ENCODE results near the gene ANKRD50. TPM values are rescaled to one million over a fixed set of nuclear protein-coding genes. Genes with fewer than 3 reads are reported as not detected.

ANKRD50 gene
- total and polyA plus RNA-seq, 9 of the 15 experiments (the other 6 are each of a cell fraction or from before 2014, with no cell fraction given) = 2.0 to 8.0 (median 6.2) TPM

DNA sequence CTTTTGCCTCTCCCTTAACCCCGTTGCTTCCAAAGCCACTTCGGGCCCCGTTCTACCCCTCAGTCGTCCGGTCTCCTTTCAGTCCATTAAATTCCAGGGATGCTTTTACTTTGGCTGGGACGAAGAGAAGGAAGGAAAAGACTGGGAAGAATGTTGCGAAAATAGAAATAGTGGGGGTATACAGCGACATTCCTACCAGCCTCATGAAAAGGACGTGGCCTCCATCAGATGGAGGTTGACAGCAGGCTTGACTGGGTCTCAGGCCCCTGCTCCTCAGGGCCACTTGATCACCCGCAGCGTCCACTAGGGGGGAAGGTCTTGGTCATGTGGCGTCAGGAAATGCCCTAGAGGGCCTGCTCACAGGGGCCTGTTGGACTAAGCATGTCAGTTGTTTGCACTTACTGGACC is 657 bp upstream of the ANKRD50 start (continued):
- TF ChIP-seq, protein P1, sequence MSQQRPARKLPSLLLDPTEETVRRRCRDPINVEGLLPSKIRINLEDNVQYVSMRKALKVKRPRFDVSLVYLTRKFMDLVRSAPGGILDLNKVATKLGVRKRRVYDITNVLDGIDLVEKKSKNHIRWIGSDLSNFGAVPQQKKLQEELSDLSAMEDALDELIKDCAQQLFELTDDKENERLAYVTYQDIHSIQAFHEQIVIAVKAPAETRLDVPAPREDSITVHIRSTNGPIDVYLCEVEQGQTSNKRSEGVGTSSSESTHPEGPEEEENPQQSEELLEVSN (IDR thresholded peaks at IDR 0.05; ENCODE audit: borderline replicate concordance in 1 of 2, extremely low read depth in 1 of 2, insufficient read depth in 1 of 2, insufficient read length in 1 of 2, low read depth in 1 of 2, low read length in 1 of 2, poor library complexity in 1 of 2, severe bottlenecking in 1 of 2) = peak; percentile 74 to 89
- TF ChIP-seq, protein P2, sequence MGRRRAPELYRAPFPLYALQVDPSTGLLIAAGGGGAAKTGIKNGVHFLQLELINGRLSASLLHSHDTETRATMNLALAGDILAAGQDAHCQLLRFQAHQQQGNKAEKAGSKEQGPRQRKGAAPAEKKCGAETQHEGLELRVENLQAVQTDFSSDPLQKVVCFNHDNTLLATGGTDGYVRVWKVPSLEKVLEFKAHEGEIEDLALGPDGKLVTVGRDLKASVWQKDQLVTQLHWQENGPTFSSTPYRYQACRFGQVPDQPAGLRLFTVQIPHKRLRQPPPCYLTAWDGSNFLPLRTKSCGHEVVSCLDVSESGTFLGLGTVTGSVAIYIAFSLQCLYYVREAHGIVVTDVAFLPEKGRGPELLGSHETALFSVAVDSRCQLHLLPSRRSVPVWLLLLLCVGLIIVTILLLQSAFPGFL (CRISPR knock-in tag; IDR thresholded peaks at IDR 0.05) = 0 out of 2 replicates have a peak, but pooled peaks have one; percentile 77
- TF ChIP-seq ATF7 (IDR thresholded peaks at IDR 0.05) (0 out of 2 replicates have a peak, but pooled peaks have one; percentile 32), TEAD1 (CRISPR knock-in tag; IDR thresholded peaks at IDR 0.05) (peak; percentile 33 to 89; a peak in 2 of 4 replicates), NUFIP1 (IDR thresholded peaks at IDR 0.05; ENCODE audit: partially characterized antibody) (no peak), RAD51 (IDR thresholded peaks at IDR 0.05; ENCODE audit: borderline replicate concordance, low read depth) (peak; percentile 73), ETV5 (CRISPR knock-in tag; IDR thresholded peaks at IDR 0.05; ENCODE audit: low read depth) (no peak), CC2D1A (IDR thresholded peaks at IDR 0.05) (no peak), ZFX (CRISPR knock-in tag; IDR thresholded peaks at IDR 0.05) (peak; percentile 93), BMI1 (IDR thresholded peaks at IDR 0.05; ENCODE audit: low read length) (no peak), ZBTB1 (CRISPR knock-in tag; IDR thresholded peaks at IDR 0.05; ENCODE audit: borderline replicate concordance, low read depth) (0 out of 2 replicates have a peak, but pooled peaks have one; percentile 42), SMAD2 (IDR thresholded peaks at IDR 0.05; ENCODE audit: low read depth, low read length) (no peak), ELF4 (CRISPR knock-in tag; IDR thresholded peaks at IDR 0.05) (no peak), SMARCE1 (IDR thresholded peaks at IDR 0.05) (0 out of 2 replicates have a peak, but pooled peaks have one; percentile 47)
- TF ChIP-seq, protein P3, sequence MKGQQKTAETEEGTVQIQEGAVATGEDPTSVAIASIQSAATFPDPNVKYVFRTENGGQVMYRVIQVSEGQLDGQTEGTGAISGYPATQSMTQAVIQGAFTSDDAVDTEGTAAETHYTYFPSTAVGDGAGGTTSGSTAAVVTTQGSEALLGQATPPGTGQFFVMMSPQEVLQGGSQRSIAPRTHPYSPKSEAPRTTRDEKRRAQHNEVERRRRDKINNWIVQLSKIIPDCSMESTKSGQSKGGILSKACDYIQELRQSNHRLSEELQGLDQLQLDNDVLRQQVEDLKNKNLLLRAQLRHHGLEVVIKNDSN (CRISPR knock-in tag; IDR thresholded peaks at IDR 0.05) = peak; percentile 88
- TF ChIP-seq, protein P4, sequence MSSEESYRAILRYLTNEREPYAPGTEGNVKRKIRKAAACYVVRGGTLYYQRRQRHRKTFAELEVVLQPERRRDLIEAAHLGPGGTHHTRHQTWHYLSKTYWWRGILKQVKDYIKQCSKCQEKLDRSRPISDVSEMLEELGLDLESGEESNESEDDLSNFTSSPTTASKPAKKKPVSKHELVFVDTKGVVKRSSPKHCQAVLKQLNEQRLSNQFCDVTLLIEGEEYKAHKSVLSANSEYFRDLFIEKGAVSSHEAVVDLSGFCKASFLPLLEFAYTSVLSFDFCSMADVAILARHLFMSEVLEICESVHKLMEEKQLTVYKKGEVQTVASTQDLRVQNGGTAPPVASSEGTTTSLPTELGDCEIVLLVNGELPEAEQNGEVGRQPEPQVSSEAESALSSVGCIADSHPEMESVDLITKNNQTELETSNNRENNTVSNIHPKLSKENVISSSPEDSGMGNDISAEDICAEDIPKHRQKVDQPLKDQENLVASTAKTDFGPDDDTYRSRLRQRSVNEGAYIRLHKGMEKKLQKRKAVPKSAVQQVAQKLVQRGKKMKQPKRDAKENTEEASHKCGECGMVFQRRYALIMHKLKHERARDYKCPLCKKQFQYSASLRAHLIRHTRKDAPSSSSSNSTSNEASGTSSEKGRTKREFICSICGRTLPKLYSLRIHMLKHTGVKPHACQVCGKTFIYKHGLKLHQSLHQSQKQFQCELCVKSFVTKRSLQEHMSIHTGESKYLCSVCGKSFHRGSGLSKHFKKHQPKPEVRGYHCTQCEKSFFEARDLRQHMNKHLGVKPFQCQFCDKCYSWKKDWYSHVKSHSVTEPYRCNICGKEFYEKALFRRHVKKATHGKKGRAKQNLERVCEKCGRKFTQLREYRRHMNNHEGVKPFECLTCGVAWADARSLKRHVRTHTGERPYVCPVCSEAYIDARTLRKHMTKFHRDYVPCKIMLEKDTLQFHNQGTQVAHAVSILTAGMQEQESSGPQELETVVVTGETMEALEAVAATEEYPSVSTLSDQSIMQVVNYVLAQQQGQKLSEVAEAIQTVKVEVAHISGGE (CRISPR knock-in tag; IDR thresholded peaks at IDR 0.05) = peak in 1 of 3 experiments; percentile 14; a peak in 1 of 6 replicates
- TF ChIP-seq, protein P5, sequence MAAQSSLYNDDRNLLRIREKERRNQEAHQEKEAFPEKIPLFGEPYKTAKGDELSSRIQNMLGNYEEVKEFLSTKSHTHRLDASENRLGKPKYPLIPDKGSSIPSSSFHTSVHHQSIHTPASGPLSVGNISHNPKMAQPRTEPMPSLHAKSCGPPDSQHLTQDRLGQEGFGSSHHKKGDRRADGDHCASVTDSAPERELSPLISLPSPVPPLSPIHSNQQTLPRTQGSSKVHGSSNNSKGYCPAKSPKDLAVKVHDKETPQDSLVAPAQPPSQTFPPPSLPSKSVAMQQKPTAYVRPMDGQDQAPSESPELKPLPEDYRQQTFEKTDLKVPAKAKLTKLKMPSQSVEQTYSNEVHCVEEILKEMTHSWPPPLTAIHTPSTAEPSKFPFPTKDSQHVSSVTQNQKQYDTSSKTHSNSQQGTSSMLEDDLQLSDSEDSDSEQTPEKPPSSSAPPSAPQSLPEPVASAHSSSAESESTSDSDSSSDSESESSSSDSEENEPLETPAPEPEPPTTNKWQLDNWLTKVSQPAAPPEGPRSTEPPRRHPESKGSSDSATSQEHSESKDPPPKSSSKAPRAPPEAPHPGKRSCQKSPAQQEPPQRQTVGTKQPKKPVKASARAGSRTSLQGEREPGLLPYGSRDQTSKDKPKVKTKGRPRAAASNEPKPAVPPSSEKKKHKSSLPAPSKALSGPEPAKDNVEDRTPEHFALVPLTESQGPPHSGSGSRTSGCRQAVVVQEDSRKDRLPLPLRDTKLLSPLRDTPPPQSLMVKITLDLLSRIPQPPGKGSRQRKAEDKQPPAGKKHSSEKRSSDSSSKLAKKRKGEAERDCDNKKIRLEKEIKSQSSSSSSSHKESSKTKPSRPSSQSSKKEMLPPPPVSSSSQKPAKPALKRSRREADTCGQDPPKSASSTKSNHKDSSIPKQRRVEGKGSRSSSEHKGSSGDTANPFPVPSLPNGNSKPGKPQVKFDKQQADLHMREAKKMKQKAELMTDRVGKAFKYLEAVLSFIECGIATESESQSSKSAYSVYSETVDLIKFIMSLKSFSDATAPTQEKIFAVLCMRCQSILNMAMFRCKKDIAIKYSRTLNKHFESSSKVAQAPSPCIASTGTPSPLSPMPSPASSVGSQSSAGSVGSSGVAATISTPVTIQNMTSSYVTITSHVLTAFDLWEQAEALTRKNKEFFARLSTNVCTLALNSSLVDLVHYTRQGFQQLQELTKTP (IDR thresholded peaks at IDR 0.05; ENCODE audit: low read depth in 1 of 2, partially characterized antibody in 2 of 2) = peak in 1 of 2 experiments; percentile 44
